Astrocyte of the cerebellum (primary cell): ENCODE measurements around the gene RAET1G.

Source experiments
- DNase-seq: peaks from one replicate; pipeline ENCODE4 v3.0.0-alpha.2; 2011; ENCODE audit warnings: low read depth
- H3K4me3 ChIP-seq: 2 replicates; pipeline ENCODE4 v1.5.1; 2011; ENCODE audit warnings: mild to moderate bottlenecking, low read depth, low read length, moderate library complexity
- CTCF ChIP-seq: IDR thresholded peaks from 2 replicates; pipeline ENCODE4 v1.5.1; 2012; ENCODE audit warnings: low read length, low read depth, moderate library complexity, mild to moderate bottlenecking; ENCODE audit errors: missing control alignments
- in situ Hi-C: cut with HindIII; loops from 2 replicates; pipeline ENCODE4 v1.10.0; 2017; ENCODE audit warnings: low sequenced_read_pairs

Gene RAET1G

GRCh38 chr6:149884215-149884614 lies 38.7 kb downstream of the RAET1G start:
- TF ChIP-seq CTCF, result no peak
- no peak for DNase-seq
- in situ Hi-C loops, result no loop called here
- H3K4me3 ChIP-seq, result no peak overlapping the region

- in situ Hi-C loops, result no loop called here
- H3K4me3 ChIP-seq, result no peak overlapping the region
- no peak for TF ChIP-seq CTCF
- DNase-seq, result no peak
These were observed 41.1 kb downstream of the RAET1G start for GRCh38 chr6:149881860-149882259.

GRCh38 chr6:149881066-149881766 lies 41.7 kb downstream of the RAET1G start:
- in situ Hi-C loops, result no loop called here
- DNase-seq, result no peak
- no peak for TF ChIP-seq CTCF
- H3K4me3 ChIP-seq, result no peak overlapping the region

- H3K4me3 ChIP-seq, result no peak overlapping the region
- in situ Hi-C loops, result no loop called here
- TF ChIP-seq CTCF, result no peak
- DNase-seq, result no peak
These were observed 45.3 kb downstream of the RAET1G start for GRCh38 chr6:149877659-149878058.

- in situ Hi-C loops, result no loop called here
- TF ChIP-seq CTCF, result no peak
- H3K4me3 ChIP-seq, result no peak overlapping the region
- no peak for DNase-seq
These were observed 46.5 kb downstream of the RAET1G start for GRCh38 chr6:149876241-149876933.

- no peak for TF ChIP-seq CTCF
- in situ Hi-C loops, result no loop called here
- H3K4me3 ChIP-seq, result no peak overlapping the region
- DNase-seq, result no peak
These were observed 50.7 kb downstream of the RAET1G start for GRCh38 chr6:149872233-149872632.
